Right lobe of liver (tissue), 4 donors: ENCODE results near the gene RAB14.

Source experiments
- POLR2A ChIP-seq: fragments of 450-650 bp; IDR thresholded peaks from one replicate; pipeline ENCODE4 v1.6.1; 2017; ENCODE audit warnings: antibody characterized with exemption, mild to moderate bottlenecking
- TF ChIP-seq, protein P1 (sequence below), 4 donors: fragments of 200-600 bp in 3 of 4; fragments of 450-650 bp in 1 of 4; IDR thresholded peaks; one replicate each; pipeline versions ENCODE4 v1.5.1 to v1.8.0; 2016 to 2022; ENCODE audit warnings: antibody characterized with exemption in 4 of 4, mild to moderate bottlenecking in 2 of 4
- donor health status: DM: no; HTN: no; CAD: no.
- donor health status: DM: no; HTN: no; CAD: no.
- donor health status: DM: no; HTN: yes; CAD: no.

DNA sequence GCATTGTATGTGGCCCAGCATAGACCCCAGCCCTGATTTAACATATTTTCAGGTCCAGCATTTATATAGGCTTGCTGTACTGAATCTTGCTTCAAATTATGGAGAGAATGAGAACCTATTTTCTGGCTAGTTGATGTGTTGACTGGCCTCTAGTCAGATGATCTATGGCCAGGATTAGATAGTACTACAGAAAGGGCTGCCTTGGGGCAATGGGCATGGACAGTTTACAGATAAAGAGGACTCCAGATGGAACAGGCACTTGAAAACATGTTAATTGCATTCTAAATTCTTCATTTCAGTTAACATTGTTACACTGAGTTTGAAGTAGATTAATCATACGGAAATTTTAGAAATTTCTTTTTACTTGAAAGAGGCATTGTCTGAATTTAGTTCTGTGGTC, 61.5 kb downstream of the RAB14 start:
- TF ChIP-seq, protein P1, sequence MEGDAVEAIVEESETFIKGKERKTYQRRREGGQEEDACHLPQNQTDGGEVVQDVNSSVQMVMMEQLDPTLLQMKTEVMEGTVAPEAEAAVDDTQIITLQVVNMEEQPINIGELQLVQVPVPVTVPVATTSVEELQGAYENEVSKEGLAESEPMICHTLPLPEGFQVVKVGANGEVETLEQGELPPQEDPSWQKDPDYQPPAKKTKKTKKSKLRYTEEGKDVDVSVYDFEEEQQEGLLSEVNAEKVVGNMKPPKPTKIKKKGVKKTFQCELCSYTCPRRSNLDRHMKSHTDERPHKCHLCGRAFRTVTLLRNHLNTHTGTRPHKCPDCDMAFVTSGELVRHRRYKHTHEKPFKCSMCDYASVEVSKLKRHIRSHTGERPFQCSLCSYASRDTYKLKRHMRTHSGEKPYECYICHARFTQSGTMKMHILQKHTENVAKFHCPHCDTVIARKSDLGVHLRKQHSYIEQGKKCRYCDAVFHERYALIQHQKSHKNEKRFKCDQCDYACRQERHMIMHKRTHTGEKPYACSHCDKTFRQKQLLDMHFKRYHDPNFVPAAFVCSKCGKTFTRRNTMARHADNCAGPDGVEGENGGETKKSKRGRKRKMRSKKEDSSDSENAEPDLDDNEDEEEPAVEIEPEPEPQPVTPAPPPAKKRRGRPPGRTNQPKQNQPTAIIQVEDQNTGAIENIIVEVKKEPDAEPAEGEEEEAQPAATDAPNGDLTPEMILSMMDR (IDR thresholded peaks at IDR 0.05): no peak
- TF ChIP-seq POLR2A: no peak
